Tibial artery (tissue), 4 donors: Measurements from ENCODE around the gene CACNB1.

Experiments
- DNase-seq, 2 donors: peaks; one replicate each; pipeline ENCODE4 v3.0.0-alpha.2; 2019
- H3K27ac ChIP-seq, 2 donors: fragments of 200-600 bp; sonication (generic) in 1 of 2; 1 replicate in 1 of 2; 2 replicates in 1 of 2; pipeline ENCODE4 v1.5.1; 2018 to 2019; ENCODE audit warnings: mild to moderate bottlenecking in 1 of 2
- H3K27me3 ChIP-seq, 2 donors: fragments of 200-600 bp; sonication (generic) in 1 of 2; one replicate each; pipeline versions ENCODE4 v1.5.1 to v1.6.0; 2016 to 2019
- H3K36me3 ChIP-seq, 3 donors: fragments of 200-600 bp; sonication (generic) in 2 of 3; one replicate each; pipeline ENCODE4 v1.5.1; 2016 to 2019; ENCODE audit warnings: mild to moderate bottlenecking in 2 of 3
- H3K4me1 ChIP-seq, 4 donors: fragments of 200-600 bp; sonication (generic) in 2 of 4; 1 replicate in 3 of 4; 2 replicates in 1 of 4; pipeline ENCODE4 v1.5.1; 2016 to 2019
- H3K4me3 ChIP-seq, 2 donors: fragments of 200-600 bp; sonication (generic) in 1 of 2; 1 replicate in 1 of 2; 2 replicates in 1 of 2; pipeline ENCODE4 v1.5.1; 2018 to 2019; ENCODE audit warnings: mild to moderate bottlenecking in 2 of 2
- H3K9me3 ChIP-seq, 3 donors: fragments of 200-600 bp; sonication (generic) in 1 of 3; one replicate each; pipeline ENCODE4 v1.5.1; 2016 to 2019
- intact Hi-C: fragments of 100-400 bp; cut with DNase I; formaldehyde crosslinking; loops from one replicate; pipeline ENCODE4 v1.15.0; 2023; ENCODE audit warnings: low total_unique reads
- TF ChIP-seq, protein P1 (sequence below), 2 experiments: fragments of 200-600 bp in 1 of 2; fragments of 450-650 bp in 1 of 2; IDR thresholded peaks; one replicate each; pipeline ENCODE4 v1.5.1; 2017 to 2019; ENCODE audit warnings: antibody characterized with exemption in 2 of 2, mild to moderate bottlenecking in 1 of 2, moderate library complexity in 1 of 2

CACNB1 gene

GRCh38 chr17:39197380-39198185 is at the start of gene CACNB1:
Gene CACNB1 (minus strand): TSS chr17:39197669. CDS start chr17:39197495, 174 bp downstream.
- DNase-seq, result peak; percentile 81 to 91

GRCh38 chr17:39246274-39246673 is 48.8 kb upstream of the CACNB1 start:
- Histone ChIP-seq H3K27me3 (no peaks in the 10 kb centered on the region), H3K36me3 (no peaks in the 10 kb centered on the region), H3K27ac (no peak overlapping the region), H3K9me3 (no peaks in the 10 kb centered on the region), H3K4me1 (peaks cover 0 to 11% (median 0%) of the 10 kb centered on the region in 4 donors), H3K4me3 (no peak overlapping the region)
- intact Hi-C loops, result loop anchor here (10.0 kb wide), 1 partner anchor 261 kb away; no protein-coding TSS in a partner anchor
- DNase-seq, result peak in 1 of 2 donors; percentile 29
- TF ChIP-seq, protein P1, sequence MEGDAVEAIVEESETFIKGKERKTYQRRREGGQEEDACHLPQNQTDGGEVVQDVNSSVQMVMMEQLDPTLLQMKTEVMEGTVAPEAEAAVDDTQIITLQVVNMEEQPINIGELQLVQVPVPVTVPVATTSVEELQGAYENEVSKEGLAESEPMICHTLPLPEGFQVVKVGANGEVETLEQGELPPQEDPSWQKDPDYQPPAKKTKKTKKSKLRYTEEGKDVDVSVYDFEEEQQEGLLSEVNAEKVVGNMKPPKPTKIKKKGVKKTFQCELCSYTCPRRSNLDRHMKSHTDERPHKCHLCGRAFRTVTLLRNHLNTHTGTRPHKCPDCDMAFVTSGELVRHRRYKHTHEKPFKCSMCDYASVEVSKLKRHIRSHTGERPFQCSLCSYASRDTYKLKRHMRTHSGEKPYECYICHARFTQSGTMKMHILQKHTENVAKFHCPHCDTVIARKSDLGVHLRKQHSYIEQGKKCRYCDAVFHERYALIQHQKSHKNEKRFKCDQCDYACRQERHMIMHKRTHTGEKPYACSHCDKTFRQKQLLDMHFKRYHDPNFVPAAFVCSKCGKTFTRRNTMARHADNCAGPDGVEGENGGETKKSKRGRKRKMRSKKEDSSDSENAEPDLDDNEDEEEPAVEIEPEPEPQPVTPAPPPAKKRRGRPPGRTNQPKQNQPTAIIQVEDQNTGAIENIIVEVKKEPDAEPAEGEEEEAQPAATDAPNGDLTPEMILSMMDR (IDR thresholded peaks at IDR 0.05), result no peak

More at GRCh38 chr17:39197380-39198185, at the start of gene CACNB1:
- H3K36me3 ChIP-seq, result peaks cover 21 to 39% (median 25%) of the 10 kb centered on the region in 3 donors
- peak within 1 kb of the TSS; percentile 98 to 100 for H3K27ac ChIP-seq
- peak within 1 kb of the TSS; percentile 80 to 95 for H3K4me3 ChIP-seq
- no peaks in the 10 kb centered on the region for H3K9me3 ChIP-seq
- intact Hi-C loops, result loop anchor here (5.0 kb wide), 1 partner anchor 35 kb away; no protein-coding TSS in a partner anchor
- TF ChIP-seq, protein P1 (IDR thresholded peaks at IDR 0.05), result no peak
- H3K4me1 ChIP-seq, result peaks cover 0 to 70% (median 59%) of the 10 kb centered on the region in 4 donors
- H3K27me3 ChIP-seq, result no peaks in the 10 kb centered on the region

DNA sequence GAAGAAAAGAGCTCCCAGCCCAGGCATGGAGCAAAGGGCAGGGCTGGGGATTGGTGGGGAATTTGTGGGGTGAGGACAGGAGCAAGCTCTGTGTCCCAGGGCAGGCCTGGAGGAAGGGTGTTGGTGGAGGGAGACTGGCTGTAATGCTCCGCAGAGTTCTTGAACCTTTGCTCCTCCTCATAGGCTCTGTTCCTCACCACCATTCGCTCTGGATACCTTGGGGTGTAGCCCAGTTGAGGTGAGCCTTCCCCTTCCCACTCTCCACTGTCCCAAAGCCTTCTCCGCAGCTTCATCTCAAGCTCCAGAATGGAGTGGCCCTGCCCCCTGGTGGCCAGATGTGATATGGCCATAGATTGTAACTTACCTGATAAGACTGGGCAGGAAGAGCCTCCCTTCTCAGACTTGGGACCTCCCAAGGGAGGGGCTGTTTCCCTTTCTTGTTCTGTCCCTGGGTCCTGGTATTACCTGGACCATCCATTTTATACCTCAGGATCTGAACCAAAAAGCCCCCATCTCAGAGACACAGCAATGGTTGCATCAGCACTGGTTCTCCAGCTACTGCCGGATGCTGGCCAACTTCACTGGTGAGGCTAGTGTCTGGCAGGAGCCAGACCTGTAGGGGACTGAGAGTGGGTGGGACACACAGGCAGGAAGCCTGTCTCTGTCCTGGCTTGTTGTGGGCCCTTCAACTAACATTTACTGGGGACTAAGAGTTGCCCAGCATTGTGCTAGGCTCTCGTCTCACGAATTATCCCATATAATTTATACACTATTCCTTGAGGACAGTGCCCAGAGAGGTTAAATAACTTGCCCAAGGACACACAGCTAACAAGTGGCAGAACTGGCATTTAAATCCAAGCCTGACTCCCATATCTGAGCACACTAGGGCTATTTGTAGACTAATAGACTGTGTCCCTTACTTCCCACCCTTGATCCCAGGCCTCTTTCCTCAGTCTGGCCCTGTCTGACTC is 47.4 kb upstream of the CACNB1 start:
- TF ChIP-seq, protein P1 (IDR thresholded peaks at IDR 0.05), result peak; percentile 91 to 93
- intact Hi-C loops, result loop anchor here (5.0 to 10.0 kb wide), 2 partner anchors 38 to 260 kb away; no protein-coding TSS in a partner anchor
- no peak overlapping the region for H3K27ac ChIP-seq
- peaks cover 0 to 11% (median 0%) of the 10 kb centered on the region in 4 donors for H3K4me1 ChIP-seq
- no peak overlapping the region for H3K4me3 ChIP-seq
- no peaks in the 10 kb centered on the region for H3K36me3 ChIP-seq
- H3K9me3 ChIP-seq, result no peaks in the 10 kb centered on the region
- peak; percentile 89 to 90 for DNase-seq
- peaks cover 0 to 2% of the 10 kb centered on the region in 2 donors for H3K27me3 ChIP-seq

GRCh38 chr17:39244016-39244599 is 46.6 kb upstream of the CACNB1 start:
- Histone ChIP-seq H3K27ac (no peak overlapping the region), H3K4me3 (no peak overlapping the region), H3K4me1 (peaks cover 0 to 11% (median 0%) of the 10 kb centered on the region in 4 donors), H3K36me3 (no peaks in the 10 kb centered on the region), H3K9me3 (no peaks in the 10 kb centered on the region), H3K27me3 (peaks cover 0 to 8% of the 10 kb centered on the region in 2 donors)
- intact Hi-C loops, result loop anchor here (5.0 to 10.0 kb wide), 2 partner anchors 37 to 259 kb away; no protein-coding TSS in a partner anchor
- peak in 1 of 2 donors; percentile 65 for DNase-seq
- TF ChIP-seq, protein P1 (IDR thresholded peaks at IDR 0.05), result no peak

DNA sequence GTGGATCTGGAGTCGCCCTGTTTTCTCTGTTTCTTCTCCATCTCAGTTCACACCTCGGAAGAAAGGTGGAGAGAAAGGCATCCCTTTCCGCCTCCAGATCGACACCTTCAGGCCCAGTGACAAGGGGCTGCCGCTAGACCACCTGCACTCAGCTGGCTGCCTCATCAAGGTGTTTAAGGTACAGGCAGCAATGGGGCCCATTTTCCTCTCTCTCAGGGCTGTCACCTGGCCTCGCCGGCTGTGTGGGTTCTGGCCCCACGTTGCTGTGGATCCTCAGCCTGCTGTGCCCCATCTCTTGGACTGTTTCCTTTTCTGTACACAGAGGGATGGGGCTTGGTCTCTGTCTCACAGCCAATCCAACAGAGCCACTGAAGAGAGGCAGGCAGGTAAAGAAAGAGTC is 45.7 kb upstream of the CACNB1 start:
- H3K27me3 ChIP-seq, result peaks cover 0 to 8% of the 10 kb centered on the region in 2 donors
- intact Hi-C loops, result loop anchor here (5.0 to 10.0 kb wide), 2 partner anchors 36 to 258 kb away; no protein-coding TSS in a partner anchor
- no peaks in the 10 kb centered on the region for H3K9me3 ChIP-seq
- H3K27ac ChIP-seq, result no peak overlapping the region
- peaks cover 0 to 20% (median 6%) of the 10 kb centered on the region in 4 donors for H3K4me1 ChIP-seq
- peak in 1 of 2 donors; percentile 48 for DNase-seq
- TF ChIP-seq, protein P1 (IDR thresholded peaks at IDR 0.05), result no peak
- no peak overlapping the region for H3K4me3 ChIP-seq
- no peaks in the 10 kb centered on the region for H3K36me3 ChIP-seq
